ENCODE results near the gene FOXP1.

FOXP1 gene

DNA sequence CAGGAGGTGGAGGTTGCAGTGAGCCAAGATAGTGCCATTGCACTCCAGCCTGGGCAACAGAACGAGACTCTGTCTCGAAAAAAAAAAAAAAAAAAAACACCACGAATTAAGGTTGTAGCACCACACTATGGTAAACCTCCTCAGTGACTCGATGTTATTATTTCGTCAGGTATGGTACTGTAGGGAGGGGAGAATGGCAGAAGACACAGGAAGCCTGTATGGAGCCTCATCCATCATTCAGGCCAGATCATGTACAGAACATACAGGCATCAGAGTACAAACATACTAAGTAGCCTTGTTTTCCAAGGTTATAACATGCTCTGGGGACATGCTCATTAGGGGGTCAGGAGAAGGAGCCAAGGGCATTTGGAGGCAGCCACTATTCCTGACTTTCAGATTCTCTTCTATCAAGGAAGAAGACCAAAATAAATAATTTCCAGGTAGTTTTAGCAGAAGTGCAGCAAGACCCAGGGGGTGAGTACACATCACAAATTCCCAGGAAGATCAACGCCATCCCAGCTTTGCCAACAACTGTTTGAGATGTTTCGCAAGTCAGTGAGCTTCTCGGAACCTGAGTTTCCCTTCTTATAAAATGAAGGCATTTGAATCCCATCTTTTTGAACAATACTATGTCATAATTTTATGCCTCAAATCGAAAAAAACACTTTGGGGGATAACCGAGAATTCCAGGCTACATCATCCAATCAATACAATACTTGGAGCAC, 79.8 kb downstream of the FOXP1 start:
- DNase-seq = no peak

DNA sequence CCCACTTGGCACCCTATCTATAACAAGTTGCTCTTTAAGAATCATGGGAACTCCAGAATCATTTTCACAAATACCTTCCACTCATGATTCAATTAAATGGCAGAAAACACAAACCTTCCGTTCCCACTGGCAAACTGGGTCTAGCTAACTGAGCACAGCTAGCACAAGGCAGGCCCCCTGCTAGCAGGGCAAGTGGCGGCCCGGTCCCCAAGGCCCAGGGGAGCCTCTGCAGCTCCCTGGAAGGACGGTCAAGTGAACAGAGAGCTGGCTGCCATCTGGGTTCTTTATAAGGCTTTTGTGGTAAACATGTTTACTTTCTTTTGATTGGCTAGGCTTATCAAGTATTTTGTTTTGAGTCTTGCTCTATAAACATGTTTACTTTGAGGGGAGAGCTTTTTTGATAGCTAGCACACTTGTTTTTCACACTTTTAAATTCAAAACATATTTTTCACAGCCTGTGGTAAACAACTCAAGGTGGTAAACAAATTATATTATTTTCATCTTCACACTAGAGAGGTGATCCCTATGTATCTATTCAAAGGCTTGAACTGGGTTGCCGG, 81.4 kb downstream of the FOXP1 start:
- DNase-seq = no peak

DNA sequence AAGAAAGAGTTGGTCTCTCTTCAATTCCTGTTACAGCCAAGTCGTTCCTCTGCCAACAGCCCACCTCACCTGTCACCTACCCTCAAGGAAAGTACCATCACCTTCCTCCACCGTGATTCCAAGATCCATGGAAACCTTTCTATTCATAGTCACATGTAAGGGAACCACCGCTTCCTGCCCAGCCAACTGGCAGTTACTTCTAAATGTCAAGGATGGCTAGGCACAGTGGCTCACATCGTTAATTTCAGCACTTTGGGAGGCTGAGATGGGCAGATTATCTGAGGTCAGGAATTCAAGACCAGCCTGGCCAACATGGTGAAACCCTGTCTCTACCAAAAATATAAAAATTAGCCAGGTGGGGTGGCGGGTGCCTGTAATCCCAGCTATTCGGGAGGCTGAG, 82.8 kb downstream of the FOXP1 start:
- DNase-seq = no peak

DNA sequence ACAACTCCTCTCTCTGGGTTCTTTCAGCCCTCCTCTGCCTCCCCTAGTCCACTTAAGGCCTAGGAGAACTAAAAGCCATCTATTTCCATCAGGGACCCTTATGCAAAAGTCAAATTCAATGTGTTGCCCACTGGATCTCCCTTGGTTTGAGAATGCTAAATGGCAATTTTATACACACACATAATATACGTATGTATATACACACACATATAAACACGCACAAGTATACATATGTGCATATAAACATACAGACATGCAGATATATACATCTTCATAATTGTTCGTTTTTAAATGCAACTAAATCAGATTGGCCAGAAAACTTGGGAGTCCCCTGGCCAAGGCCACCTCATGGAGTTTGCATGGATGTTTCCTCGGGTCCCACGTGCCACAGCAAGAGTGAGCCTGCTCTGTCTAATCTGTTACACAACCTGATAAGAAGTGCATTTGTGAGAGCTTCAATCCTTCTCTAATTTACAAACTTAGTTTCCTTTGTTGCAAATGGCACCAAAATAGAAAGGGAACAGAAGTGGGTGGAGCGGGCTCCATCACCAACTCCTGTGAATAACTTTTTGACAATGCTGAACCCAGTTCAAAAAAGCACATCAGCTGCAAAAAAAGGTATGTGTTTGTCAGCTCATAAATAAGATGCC, 84.2 kb downstream of the FOXP1 start:
- DNase-seq = no peak

DNA sequence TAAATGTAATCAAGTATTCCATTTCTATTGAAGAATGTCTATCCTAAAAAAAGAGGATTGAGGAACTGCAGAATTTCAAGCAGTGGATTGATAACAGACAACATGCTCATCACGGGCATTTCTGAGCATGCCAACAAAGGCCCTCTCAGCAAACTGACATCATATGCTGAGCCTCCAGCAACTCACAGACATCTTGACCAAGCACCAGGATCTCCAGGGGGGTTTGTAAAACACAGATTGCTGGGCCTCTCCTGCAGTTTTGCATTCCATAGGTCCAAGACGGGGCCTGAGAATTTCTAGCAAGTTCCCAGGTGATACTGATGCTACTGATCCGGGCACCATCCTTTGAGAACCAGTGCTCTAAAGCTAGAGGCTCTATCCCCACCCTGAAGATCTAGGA, 85.0 kb downstream of the FOXP1 start:
- no peak for DNase-seq

DNA sequence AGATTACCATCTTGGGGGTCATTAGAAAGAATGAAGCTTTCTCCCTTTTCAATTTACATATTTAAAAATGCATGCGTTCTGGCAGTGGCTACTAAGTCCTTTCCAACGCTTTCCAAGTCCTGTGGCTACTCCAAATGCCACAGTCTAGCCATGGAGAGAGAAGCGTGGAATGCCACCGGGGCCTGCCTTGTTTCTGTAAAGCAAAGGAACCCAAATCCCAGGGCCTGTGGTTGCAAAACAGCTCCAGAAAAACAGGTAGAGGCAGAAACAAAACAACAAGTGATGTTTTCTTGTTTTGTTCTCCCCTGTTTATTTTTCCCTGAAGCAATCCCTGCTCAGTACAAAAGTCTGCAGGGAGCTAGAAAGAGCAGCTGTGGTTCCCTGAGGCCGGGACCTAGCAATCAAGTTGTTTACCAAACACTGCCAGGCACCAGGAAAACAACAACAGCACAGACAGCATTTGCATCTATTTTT, 85.5 kb downstream of the FOXP1 start:
- DNase-seq = no peak

DNA sequence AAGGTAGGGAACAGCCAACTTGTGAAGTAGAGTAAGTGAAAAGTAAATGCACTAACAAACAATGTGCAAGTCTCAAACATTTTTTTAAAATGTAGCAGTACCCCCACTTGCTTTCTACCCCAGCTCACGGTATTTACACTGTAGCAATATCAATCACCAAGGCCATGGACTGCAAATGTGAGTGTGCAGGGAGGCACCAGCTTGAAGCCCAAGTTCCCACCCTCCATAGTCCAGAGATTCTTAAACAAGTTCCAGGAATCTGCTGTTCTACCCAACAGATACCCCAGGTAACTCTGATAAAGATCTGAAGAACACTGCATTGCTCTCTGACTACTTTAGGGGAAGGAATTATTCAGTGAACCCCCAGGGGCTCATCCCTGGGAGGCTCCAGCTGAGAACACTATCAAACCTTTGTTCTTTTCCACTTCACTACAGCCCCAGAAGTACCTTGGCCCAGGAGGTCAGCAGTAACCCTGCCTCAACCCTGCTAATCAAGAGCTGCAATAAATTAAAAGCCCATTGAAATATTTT, 86.1 kb downstream of the FOXP1 start:
- DNase-seq = no peak

DNA sequence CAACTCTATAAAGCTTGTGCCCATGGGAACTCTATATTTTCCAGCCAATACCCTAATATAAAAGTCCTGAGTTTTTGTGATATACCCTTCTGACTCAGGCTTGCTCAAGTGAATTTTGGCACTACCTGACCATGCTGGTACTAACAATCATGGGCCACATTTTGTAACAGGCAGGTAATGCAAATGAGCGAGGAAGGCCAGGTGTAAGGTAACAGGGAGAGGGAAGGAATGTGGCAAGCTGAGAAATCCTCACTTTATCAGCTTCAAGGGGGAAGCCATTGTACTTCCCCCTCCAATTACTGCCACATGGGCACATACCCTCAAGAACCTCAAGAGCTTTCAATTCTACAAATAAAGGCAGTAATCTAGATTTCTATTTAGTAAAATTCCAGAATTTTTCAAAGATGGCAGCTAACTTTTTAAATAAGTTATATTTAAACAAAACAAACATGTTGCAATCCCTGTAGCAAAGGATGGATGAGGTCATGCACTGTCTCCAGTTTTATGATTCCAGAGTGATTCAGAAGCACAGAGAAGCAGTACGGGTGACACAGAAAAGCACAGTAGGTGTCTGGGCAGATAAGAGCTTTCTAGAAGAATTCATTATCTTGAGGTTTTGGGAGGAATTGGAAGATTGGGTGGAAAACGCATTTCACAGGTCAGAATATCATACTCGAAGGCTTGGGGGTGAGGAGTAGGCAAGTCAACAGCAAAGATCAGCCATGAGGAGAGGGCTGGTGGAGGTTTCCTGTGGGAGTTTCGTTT, 87.6 kb downstream of the FOXP1 start:
- no peak for DNase-seq

DNA sequence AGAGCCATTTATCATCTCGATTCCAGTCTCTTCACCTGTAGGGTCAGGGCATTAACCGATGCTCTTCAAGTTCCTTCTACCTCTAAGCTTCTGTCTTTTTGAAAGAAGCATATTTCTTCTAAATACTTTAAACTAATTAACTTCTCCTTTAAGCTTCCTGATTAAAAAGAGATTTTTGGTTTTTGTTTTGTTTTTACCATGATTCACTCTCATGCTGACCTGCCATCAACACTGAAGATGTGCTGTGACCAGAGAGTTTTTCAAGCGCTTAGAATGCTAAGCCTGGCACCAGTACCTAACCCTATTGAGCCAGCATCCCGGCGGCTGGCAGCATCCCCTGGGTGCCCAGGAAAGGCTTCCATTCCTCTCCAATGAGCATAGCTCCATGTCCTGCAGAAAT, 89.3 kb downstream of the FOXP1 start:
- DNase-seq = no peak

DNA sequence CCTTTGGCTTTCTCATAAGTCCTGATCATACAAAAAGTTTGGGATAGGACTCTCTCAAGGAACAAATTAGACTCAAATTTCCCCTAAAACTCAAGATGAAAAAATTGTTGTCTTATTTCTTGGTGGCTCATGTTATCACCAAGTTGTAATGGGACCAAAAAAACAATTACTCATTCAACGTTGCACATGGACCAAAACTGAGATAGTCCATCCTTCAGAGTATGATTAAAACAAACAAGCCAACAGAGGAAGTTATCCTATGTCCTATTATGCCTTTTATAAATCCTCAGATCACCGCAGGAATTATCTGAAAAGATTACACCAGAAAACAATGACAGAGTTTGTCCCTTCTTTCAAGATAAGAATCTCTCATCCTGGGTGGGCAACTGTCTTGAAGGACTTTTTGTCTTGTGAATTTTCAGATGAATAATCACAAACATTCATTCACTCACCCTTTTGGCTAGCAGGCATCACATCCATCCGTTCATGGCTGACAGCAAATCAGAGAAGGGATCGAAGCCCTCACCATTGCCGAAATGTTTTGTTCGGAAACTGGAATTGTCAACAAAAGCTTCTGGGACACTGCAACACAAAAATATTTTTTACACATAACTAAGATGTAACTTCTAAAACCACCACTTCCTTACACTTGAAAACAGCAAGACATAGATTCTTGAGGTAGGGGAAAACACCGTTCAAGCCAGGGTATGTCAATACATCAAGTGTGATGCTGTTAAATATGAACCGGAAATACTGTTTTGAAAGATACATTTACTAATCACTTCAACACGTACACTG, 90.4 kb downstream of the FOXP1 start:
- DNase-seq = no peak

DNA sequence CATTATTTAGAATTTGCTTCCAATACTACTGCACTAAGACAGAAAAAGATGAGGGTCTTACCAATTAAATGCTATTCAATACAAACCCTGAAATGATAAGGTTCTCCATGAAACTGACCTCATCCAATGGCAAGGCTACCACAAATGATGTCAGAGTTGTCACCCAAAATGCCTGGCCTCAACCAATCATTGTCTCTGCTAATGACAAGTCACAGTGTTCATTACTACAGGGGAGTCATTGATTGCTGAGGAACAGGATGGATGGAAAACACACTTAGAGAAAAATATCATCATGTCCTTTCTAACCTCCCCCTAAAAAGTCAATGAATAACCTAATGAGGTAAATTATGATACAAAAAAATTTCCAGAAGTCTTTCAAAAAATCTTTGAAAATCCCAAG, 91.0 kb downstream of the FOXP1 start:
- no peak for DNase-seq

DNA sequence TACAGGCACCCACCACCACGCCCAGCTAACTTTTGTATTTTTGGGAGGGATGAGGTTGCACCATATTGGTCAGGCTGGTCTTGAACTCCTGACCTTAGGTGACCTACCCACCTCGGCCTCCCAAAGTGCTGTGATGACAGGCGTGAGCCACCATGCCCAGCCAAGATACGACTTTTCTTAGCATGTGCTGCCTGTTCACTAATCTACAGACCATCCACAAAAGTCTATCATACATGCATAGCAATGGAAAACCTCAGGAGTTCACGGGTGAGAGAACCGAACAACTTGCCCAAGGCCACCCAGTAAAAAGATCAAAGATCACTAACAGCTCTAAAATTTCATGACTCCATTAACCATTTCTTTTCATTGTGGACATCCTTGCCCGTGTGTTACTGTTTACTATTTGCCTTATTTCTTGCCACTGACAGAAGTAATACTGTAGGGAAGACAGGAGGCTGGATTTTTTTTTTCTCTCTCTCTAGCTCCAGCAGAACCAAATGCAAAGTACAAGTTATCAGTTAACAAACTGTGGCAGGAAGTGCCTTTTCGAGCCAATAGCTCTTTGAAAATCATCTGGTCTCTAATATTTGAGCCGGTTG, 92.3 kb downstream of the FOXP1 start:
- no peak for DNase-seq

DNA sequence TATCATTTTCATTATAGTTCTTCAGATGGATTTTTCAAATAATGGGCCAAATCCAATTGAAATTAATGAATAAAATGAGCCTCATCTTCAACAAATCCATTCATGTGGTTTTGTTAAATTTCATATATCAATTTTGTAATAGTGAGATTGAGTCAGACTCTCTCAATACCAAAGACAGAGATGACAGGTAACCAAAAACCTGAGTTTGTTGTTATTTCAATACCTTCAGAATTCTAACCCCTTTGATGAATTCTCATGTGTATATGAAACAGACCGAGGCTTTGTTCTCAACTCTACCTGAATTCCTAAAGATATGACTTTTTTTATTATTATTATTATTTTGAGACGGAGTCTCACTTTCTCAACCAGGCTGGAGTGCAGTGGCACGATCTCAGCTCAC, 92.8 kb downstream of the FOXP1 start:
- DNase-seq = no peak

DNA sequence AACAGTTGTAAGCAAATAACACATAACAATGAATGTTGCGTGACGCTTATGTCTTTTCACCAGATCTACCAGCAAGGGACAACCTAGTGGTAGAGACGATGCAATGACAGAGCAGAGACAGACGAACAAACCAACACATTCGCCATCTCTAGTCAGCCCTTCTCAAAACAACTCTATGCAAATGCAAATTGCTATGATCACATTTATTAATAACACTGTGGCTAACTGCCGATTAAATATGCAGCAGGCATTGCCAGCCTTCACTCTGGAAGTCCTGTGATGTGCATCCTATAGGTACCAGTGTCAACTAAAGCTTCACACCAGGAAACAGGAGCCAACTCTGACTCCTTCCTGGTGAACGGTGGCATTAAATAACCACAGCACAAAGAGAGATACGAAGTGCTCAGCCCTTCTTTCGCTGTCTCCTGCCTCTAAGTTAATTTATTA, 94.2 kb downstream of the FOXP1 start:
- DNase-seq = no peak

DNA sequence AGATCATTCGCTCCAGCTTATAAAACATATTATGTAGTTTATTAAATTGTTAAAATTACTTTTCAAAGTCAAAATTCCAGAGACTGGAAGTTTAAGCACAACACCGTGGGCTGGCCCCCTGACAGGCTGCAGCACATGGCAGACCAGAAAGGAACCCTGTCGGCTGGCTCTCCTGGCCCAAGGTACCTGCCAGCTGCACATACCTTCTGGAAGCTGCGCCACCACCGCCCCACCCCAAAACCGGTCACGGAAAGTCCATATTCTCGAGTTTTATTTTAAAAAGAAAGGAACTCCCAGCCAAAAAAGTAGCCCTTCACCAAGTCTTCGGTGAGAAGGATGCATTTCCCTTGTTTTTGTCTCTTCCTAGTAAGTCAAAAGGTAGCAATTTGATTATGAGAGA, 94.6 kb downstream of the FOXP1 start:
- DNase-seq = no peak

DNA sequence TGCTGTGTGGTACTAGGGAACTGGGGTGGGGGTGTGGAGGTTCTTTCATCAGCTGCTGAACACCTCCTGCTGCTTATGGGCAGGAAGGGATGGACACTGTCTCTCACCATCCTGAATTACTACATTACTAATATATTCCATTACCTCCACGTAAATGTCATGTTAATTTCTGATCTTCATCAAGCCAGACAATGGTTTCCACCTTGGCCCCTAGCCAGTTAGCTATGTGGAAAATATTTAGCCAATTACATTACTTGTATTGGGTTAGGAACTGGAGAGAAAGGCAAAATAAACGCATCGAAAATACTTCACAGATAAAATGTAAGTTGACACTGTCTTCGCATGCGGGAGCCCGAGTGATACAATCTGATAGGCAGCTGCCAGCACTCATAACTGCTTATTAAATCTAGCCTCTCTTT, 95.1 kb downstream of the FOXP1 start:
- DNase-seq = no peak

DNA sequence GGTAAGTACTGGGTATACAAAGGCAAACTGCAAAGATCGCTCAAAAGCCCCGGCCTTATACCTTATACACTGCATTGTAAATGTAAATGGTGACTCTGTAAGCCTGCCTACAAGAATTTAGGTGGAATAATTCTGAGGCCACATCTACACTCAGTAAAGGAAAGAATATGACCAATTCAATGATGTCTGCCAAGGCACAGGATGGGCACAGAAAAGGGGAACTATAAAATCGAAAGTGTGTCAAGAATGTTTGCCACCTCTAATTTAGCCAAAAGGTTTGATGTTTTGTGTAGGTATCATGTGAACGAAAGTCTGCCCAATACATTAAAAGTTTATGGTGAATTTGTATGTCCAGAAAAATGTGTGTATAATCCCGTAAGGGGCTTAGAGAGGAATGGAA, 96.1 kb downstream of the FOXP1 start:
- no peak for DNase-seq

DNA sequence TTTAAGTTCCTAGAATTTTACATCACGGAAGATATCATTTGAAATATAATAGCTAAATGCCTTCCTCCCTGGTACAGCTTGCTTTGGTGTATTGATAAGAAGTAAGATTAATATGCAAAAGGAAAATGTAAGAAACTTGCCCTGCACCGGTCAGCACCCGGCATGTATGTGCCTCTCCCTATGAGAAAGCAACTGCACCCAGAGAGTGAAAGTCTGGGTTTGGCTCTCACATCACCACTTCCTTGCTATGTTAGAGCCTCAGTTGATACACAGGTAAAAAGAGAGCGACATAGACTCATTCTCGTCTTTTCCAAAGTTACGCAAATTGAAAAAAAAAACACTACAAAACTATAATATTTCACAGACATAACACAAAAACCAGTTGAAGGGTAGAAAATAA, 96.7 kb downstream of the FOXP1 start:
- DNase-seq = no peak

DNA sequence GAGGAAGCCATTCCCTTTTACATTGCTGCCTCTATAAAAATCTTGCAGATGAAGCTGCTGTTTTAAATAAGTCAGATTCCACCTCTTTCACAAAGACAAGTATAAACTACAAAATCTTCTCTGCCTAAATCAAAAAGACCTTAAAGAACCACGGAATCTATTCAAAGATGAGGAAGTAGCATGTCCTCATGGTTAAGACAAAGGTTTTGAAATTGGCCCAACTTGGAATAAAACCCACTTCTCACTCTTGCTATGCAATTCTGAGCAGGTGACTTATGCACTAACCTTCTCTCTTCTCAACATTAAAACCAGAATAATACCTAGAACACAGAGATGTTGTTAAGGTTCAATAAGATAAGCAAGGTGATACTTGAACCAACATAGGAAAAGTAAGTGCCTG, 97.6 kb downstream of the FOXP1 start:
- no peak for DNase-seq

DNA sequence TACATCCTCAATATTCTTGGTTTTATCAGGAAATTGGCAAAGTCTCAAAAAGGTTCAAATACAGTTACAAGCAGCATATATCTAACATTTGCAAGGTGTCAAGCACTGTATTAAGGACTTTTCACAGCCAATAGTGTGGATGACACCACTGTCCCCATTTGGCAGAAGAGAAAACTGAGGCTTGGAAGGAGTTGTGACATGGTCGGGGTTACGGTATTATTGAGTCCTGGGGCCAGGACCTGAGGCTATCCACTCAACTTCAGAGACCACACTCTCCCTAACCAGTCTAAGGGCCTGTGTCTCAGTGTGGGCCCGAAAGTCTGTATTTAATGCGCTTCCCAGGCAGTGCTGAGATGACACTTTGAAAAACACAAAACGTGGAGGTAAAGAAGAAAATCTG, 99.1 kb downstream of the FOXP1 start:
- no peak for DNase-seq

DNA sequence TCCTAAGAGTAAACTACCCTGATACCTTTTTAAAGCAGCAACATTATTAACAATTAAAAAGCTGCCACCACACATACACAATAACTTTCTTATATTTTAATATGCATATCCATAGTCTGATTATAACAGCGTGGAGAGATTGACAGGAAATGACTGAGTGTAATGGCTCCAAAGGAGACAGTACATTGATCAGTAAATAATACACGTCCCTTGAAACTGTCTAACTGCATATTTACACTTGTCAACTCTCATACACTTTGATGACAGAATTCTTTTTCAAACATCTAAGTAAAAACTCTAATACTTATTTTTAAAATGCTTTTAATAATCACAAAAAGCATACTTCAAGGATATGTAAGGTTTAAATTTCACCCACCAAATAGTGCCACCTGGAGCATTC, 99.5 kb downstream of the FOXP1 start:
- DNase-seq = no peak

DNA sequence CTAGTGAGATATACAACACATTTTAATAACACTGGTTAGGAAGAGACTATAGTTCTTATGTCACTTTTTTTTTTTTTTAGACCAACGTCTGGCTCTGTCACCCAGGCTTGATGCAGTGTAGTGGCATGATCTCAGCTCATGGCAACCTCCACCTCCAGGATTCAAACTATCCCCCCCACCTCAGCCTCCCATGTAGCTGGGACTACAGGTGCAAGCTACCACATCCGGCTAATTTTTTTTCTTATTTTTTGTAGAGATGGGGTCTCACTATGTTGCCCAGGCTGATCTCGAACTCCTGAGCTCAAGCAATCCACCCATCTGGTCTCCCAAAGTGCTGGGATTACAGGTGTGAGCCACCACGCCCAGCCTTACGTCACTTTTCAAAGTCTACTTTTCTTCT, 100.8 kb downstream of the FOXP1 start:
- DNase-seq = no peak
